Endodermal cell (in vitro differentiated cells): ENCODE measurements around the gene DNAJC1. TPM values are rescaled to one million over a fixed set of nuclear protein-coding genes. Genes with fewer than 3 reads are reported as not detected.

ENCODE experiments used
- DNase-seq: peaks from one replicate; pipeline ENCODE4 v3.0.0-alpha.2; 2017
- H3K27ac ChIP-seq: 2 replicates; pipeline ENCODE4 v1.5.1; 2013; ENCODE audit warnings: mild to moderate bottlenecking, low read depth, low read length, moderate library complexity
- H3K27me3 ChIP-seq: 2 replicates; pipeline ENCODE4 v1.6.1; 2013; ENCODE audit warnings: mild to moderate bottlenecking, low read length, moderate library complexity; ENCODE audit not compliant: insufficient read depth, control insufficient read depth, poor library complexity, severe bottlenecking
- H3K36me3 ChIP-seq: 2 replicates; pipeline ENCODE4 v1.7.0; 2013; ENCODE audit warnings: mild to moderate bottlenecking, low read length, moderate library complexity; ENCODE audit not compliant: control insufficient read depth, insufficient read depth
- H3K4me1 ChIP-seq: one replicate; pipeline ENCODE4 v1.7.0; 2013; ENCODE audit warnings: low read length; ENCODE audit not compliant: control insufficient read depth, insufficient read depth
- H3K4me3 ChIP-seq: 2 replicates; pipeline ENCODE4 v1.5.1; 2013; ENCODE audit warnings: mild to moderate bottlenecking, low read length, moderate library complexity
- H3K9ac ChIP-seq: 2 replicates; pipeline ENCODE4 v1.6.1; 2013; ENCODE audit warnings: mild to moderate bottlenecking, low read length, moderate library complexity; ENCODE audit not compliant: poor library complexity, severe bottlenecking; ENCODE audit errors: extremely low read depth
- H3K9me3 ChIP-seq: 2 replicates; pipeline ENCODE4 v1.6.1; 2013; ENCODE audit warnings: mild to moderate bottlenecking, low read length, moderate library complexity; ENCODE audit not compliant: control insufficient read depth
- H3K27ac Mint-ChIP-seq: 2 replicates; pipeline ENCODE4 v1.8.0; 2020; ENCODE audit warnings: mixed read lengths
- H3K27me3 Mint-ChIP-seq: 2 replicates; pipeline ENCODE4 v1.8.0; 2021; ENCODE audit warnings: mild to moderate bottlenecking, mixed read lengths; ENCODE audit not compliant: insufficient read depth
- H3K36me3 Mint-ChIP-seq: 2 replicates; pipeline ENCODE4 v1.8.0; 2020; ENCODE audit warnings: low read depth, mixed read lengths
- H3K4me1 Mint-ChIP-seq: 2 replicates; pipeline ENCODE4 v1.8.0; 2020; ENCODE audit warnings: mixed read lengths
- H3K4me3 Mint-ChIP-seq: 2 replicates; pipeline ENCODE4 v1.8.0; 2020; ENCODE audit warnings: mild to moderate bottlenecking, moderate library complexity, mixed read lengths
- H3K9me3 Mint-ChIP-seq: 2 replicates; pipeline ENCODE4 v1.8.0; 2020; ENCODE audit warnings: mild to moderate bottlenecking, mixed read lengths
- CTCF ChIP-seq: fragments of 200-600 bp; sonication (generic); conservative IDR thresholded peaks from 2 replicates; pipeline ENCODE4 v1.5.0; 2021; ENCODE audit warnings: antibody characterized with exemption, mild to moderate bottlenecking
- WGBS, 2 experiments: methylation state at CpG; one replicate each; pipeline versions ENCODE4 v1.1.5 to v1.1.7; 2013; ENCODE audit warnings: missing lambda C conversion rate in 2 of 2, mixed read lengths in 1 of 2; ENCODE audit not compliant: insufficient coverage in 1 of 2, insufficient read length in 1 of 2; 5-methylcytosine and 5-hydroxymethylcytosine counted together
- long read RNA-seq, 4 experiments: library from polyadenylated mRNA in 2 of 4; library from RNA in 1 of 4; library from capped mRNA in 1 of 4; stranded (forward) in 3 of 4; unstranded in 1 of 4; transcript quantifications; one replicate each; pipeline ENCODE4 v2.0.0, GENCODE V29; 2020 to 2021; ENCODE audit warnings: inconsistent platforms in 1 of 4
- polyA plus RNA-seq, 2 experiments: library from polyadenylated mRNA; stranded (reverse); fragments of 50-300 nt; gene quantifications; one replicate each; pipeline ENCODE4 v1.2.3, GENCODE V29; 2013
- total RNA-seq, 2 donors: library from RNA; stranded (reverse); fragmentation: NEBNext Ultra II Directional in 1 of 2; extraction: Animal tissue kit (Norgen Biotek cat#: 25700) in 1 of 2; gene quantifications; 2 replicates in 1 of 2; 3 replicates in 1 of 2; pipeline ENCODE4 v1.2.1, GENCODE V29; 2021

The DNAJC1 gene
- 10 to 100 TPM; 23.5 to 30.4 TPM for total RNA-seq
- polyA plus RNA-seq (2013, experiment 1 of 2) = 31.1 TPM
- 30.4 TPM for polyA plus RNA-seq (2013, experiment 2 of 2)
- long read RNA-seq, experiment 1, partial matches to known transcripts = 6 of 11 reads
- long read RNA-seq, experiment 1, other reads (novel, unspliced or antisense) = 1 of 11 reads
- long read RNA-seq, experiment 2, transcript DNAJC1-202 (12 exons, 2,106 nt) = major isoform, 47 of 56 reads
- long read RNA-seq, experiment 2, partial matches to known transcripts = 1 of 56 reads
- long read RNA-seq, experiment 2, other reads (novel, unspliced or antisense) = 8 of 56 reads
- long read RNA-seq, experiment 3, transcript DNAJC1-202 (12 exons, 2,106 nt) = major isoform, 35 of 61 reads
- long read RNA-seq, experiment 3, partial matches to known transcripts = 21 of 61 reads
- long read RNA-seq, experiment 3, other reads (novel, unspliced or antisense) = 5 of 61 reads
- long read RNA-seq, experiment 4, partial matches to known transcripts = 3 of 8 reads
- long read RNA-seq, experiment 4, other reads (novel, unspliced or antisense) = 3 of 8 reads

- Mint-ChIP-seq H3K9me3 (peaks cover 2% of the 10 kb centered on the region), H3K27ac (peak within 1 kb of the TSS; percentile 88), H3K4me3 (peak within 1 kb of the TSS; percentile 74), H3K27me3 (no peaks in the 10 kb centered on the region), H3K36me3 (peaks cover 5% of the 10 kb centered on the region), H3K4me1 (peaks cover 16% of the 10 kb centered on the region)
- Histone ChIP-seq H3K4me1 (peaks cover 9% of the 10 kb centered on the region), H3K9me3 (peaks cover 4% of the 10 kb centered on the region), H3K36me3 (no peaks in the 10 kb centered on the region), H3K27ac (peak within 1 kb of the TSS; percentile 84), H3K27me3 (no peaks in the 10 kb centered on the region), H3K4me3 (peak within 1 kb of the TSS; percentile 94), H3K9ac (peak within 1 kb of the TSS; percentile 68)
- 0% methylated on average over 19 to 83 of the region's 83 CpGs for whole genome bisulfite sequencing, 2 experiments
- DNase-seq = peak; percentile 99
- peak; percentile 36 for TF ChIP-seq CTCF
These were observed at the start of gene DNAJC1 for GRCh38 chr10:22003177-22003963. Gene DNAJC1 (minus strand): TSS chr10:22003730. CDS start chr10:22003434, 296 bp downstream.

GRCh38 chr10:22053048-22053447, 49.5 kb upstream of the DNAJC1 start:
- H3K27ac Mint-ChIP-seq = no peak overlapping the region
- DNase-seq = no peak
- no peaks in the 10 kb centered on the region for H3K4me1 ChIP-seq
- H3K9ac ChIP-seq = no peak overlapping the region
- peaks cover 33% of the 10 kb centered on the region for H3K9me3 ChIP-seq
- no peak for TF ChIP-seq CTCF
- H3K36me3 ChIP-seq = no peaks in the 10 kb centered on the region
- peaks cover 35% of the 10 kb centered on the region for H3K9me3 Mint-ChIP-seq
- no peaks in the 10 kb centered on the region for H3K4me1 Mint-ChIP-seq
- H3K27me3 ChIP-seq = no peaks in the 10 kb centered on the region
- no peak overlapping the region for H3K27ac ChIP-seq
- peaks cover 3% of the 10 kb centered on the region for H3K36me3 Mint-ChIP-seq
- no peak overlapping the region for H3K4me3 Mint-ChIP-seq
- no peaks in the 10 kb centered on the region for H3K27me3 Mint-ChIP-seq
- WGBS, 2 experiments = 98 to 100% methylated on average over 2 to 5 of the region's 5 CpGs
- H3K4me3 ChIP-seq = peak overlapping the region; percentile 31

- Mint-ChIP-seq H3K4me1 (no peaks in the 10 kb centered on the region), H3K36me3 (peaks cover 3% of the 10 kb centered on the region), H3K9me3 (peaks cover 35% of the 10 kb centered on the region), H3K27me3 (no peaks in the 10 kb centered on the region), H3K4me3 (no peak overlapping the region), H3K27ac (no peak overlapping the region)
- no peak overlapping the region for H3K27ac ChIP-seq
- H3K27me3 ChIP-seq = no peaks in the 10 kb centered on the region
- no peak for TF ChIP-seq CTCF
- H3K4me1 ChIP-seq = no peaks in the 10 kb centered on the region
- H3K36me3 ChIP-seq = no peaks in the 10 kb centered on the region
- H3K4me3 ChIP-seq = no peak overlapping the region
- peaks cover 35% of the 10 kb centered on the region for H3K9me3 ChIP-seq
- no peak for DNase-seq
- 88 to 93% methylated on average over 2 to 3 of the region's 3 CpGs for WGBS, 2 experiments
- H3K9ac ChIP-seq = no peak overlapping the region
These were observed 46.1 kb upstream of the DNAJC1 start for GRCh38 chr10:22049635-22050034.
